B cell (primary cell): Measurements from ENCODE around the gene NR5A1. TPM values are rescaled to one million over a fixed set of nuclear protein-coding genes. Genes with fewer than 3 reads are reported as not detected.

Source experiments
- ATAC-seq: fragments of 200-7000 bp; cut with Tn5 transposase; one replicate; pipeline ENCODE4 v1.10.0; 2021; ENCODE audit warnings: low read depth, mild to moderate bottlenecking, moderate number of reproducible peaks, moderate library complexity
- CTCF ChIA-PET: fragments of 350-600 bp; sonication (Branson Sonifier 250); formaldehyde crosslinking; loops from one replicate; lab custom pipeline; 2021; ENCODE audit warnings: antibody characterized with exemption, inconsistent platforms; lab: Charles Lee
- POLR2A ChIA-PET: fragments of 350-600 bp; sonication (Branson Sonifier 250); formaldehyde crosslinking; loops from one replicate; lab custom pipeline; 2021; ENCODE audit warnings: antibody characterized with exemption; lab: Charles Lee
- DNase-seq: peaks from one replicate; pipeline ENCODE4 v3.0.0; 2013
- H2AFZ ChIP-seq: 2 replicates; pipeline ENCODE4 v1.6.1; 2012; ENCODE audit warnings: mild to moderate bottlenecking, low read depth, low read length; ENCODE audit not compliant: insufficient read depth, poor library complexity, severe bottlenecking
- H3K27ac ChIP-seq, 2 donors: 1 replicate in 1 of 2; 2 replicates in 1 of 2; pipeline ENCODE4 v1.5.1; 2012 to 2013; ENCODE audit warnings: low read length in 2 of 2, mild to moderate bottlenecking in 2 of 2, moderate library complexity in 1 of 2
- H3K27me3 ChIP-seq, 4 experiments: fragments of 200-600 bp in 1 of 4; sonication (generic) in 1 of 4; replicated peaks in 1 of 4; 1 replicate in 2 of 4; 2 replicates in 2 of 4; pipeline versions ENCODE4 v1.6.1 to v1.7.0; 2013 to 2016; ENCODE audit warnings: low read length in 3 of 4, mild to moderate bottlenecking in 2 of 4, mixed read lengths in 1 of 4, moderate library complexity in 1 of 4; ENCODE audit not compliant: insufficient read depth in 4 of 4, control insufficient read depth in 3 of 4; ENCODE audit errors: control extremely low read depth in 1 of 4
- H3K36me3 ChIP-seq, 2 experiments: replicated peaks in 1 of 2; 1 replicate in 1 of 2; 2 replicates in 1 of 2; pipeline versions ENCODE4 v1.6.1 to v1.7.1; 2013; ENCODE audit warnings: low read length in 1 of 2; ENCODE audit not compliant: insufficient read depth in 2 of 2, control insufficient read depth in 1 of 2; ENCODE audit errors: control extremely low read depth in 1 of 2, extremely low read depth in 1 of 2
- H3K4me1 ChIP-seq, 2 donors: fragments of 200-600 bp in 1 of 2; sonication (generic) in 1 of 2; 1 replicate in 1 of 2; 2 replicates in 1 of 2; pipeline versions ENCODE4 v1.5.1 to v1.6.1; 2013 to 2017; ENCODE audit warnings: low read length in 2 of 2; ENCODE audit not compliant: control insufficient read depth in 2 of 2, insufficient read depth in 2 of 2
- H3K4me2 ChIP-seq: replicated peaks from 2 replicates; pipeline ENCODE3; 2012; ENCODE audit warnings: mild to moderate bottlenecking, low read depth, low read length; ENCODE audit not compliant: poor library complexity, severe bottlenecking
- H3K4me3 ChIP-seq, 5 experiments: fragments of 200-600 bp in 1 of 5; sonication (generic) in 1 of 5; 1 replicate in 3 of 5; 2 replicates in 2 of 5; pipeline versions ENCODE4 v1.5.1 to v1.7.0; 2011 to 2016; ENCODE audit warnings: low read length in 4 of 5, mild to moderate bottlenecking in 4 of 5, low read depth in 2 of 5, control low read depth in 1 of 5, moderate library complexity in 1 of 5; ENCODE audit not compliant: insufficient read depth in 1 of 5; ENCODE audit errors: control extremely low read depth in 1 of 5, extremely low read depth in 1 of 5
- H3K79me2 ChIP-seq: fragments of 200-600 bp; sonication (generic); one replicate; pipeline ENCODE4 v1.6.0; 2016; ENCODE audit warnings: low read length; ENCODE audit not compliant: control insufficient read depth, insufficient read depth
- H3K9ac ChIP-seq: fragments of 200-600 bp; sonication (generic); 2 replicates; pipeline ENCODE4 v1.6.1; 2017; ENCODE audit warnings: mild to moderate bottlenecking, low read length, moderate library complexity
- H3K9me3 ChIP-seq, 3 donors: one replicate each; pipeline versions ENCODE4 v1.6.1 to v1.7.1; 2013; ENCODE audit warnings: low read length in 2 of 3; ENCODE audit not compliant: control insufficient read depth in 2 of 3, insufficient read depth in 1 of 3; ENCODE audit errors: control extremely low read depth in 1 of 3
- H4K20me1 ChIP-seq: 2 replicates; pipeline ENCODE4 v1.6.0; 2012; ENCODE audit warnings: mild to moderate bottlenecking, low read length; ENCODE audit not compliant: insufficient read depth, control insufficient read depth, poor library complexity, severe bottlenecking
- H3K27ac Mint-ChIP-seq: one replicate; pipeline ENCODE4 v1.8.0; 2021; ENCODE audit warnings: mixed read lengths
- H3K27me3 Mint-ChIP-seq: one replicate; pipeline ENCODE4 v1.8.0; 2021; ENCODE audit warnings: mixed read lengths
- H3K4me1 Mint-ChIP-seq: one replicate; pipeline ENCODE4 v1.8.0; 2021; ENCODE audit warnings: mixed read lengths
- H3K4me3 Mint-ChIP-seq: one replicate; pipeline ENCODE4 v1.8.0; 2021; ENCODE audit warnings: mixed read lengths
- H3K9me3 Mint-ChIP-seq: one replicate; pipeline ENCODE4 v1.8.0; 2022; ENCODE audit warnings: mixed read lengths; ENCODE audit not compliant: insufficient read depth
- CTCF ChIP-seq: fragments of 200-600 bp; IDR thresholded peaks from one replicate; pipeline ENCODE4 v1.8.0; 2022; ENCODE audit warnings: antibody characterized with exemption, mild to moderate bottlenecking
- EZH2 ChIP-seq: IDR thresholded peaks from 2 replicates; pipeline ENCODE4 v1.6.1; 2012; ENCODE audit warnings: borderline replicate concordance, low read depth, mild to moderate bottlenecking, moderate library complexity, low read length; ENCODE audit not compliant: insufficient read depth, poor library complexity, severe bottlenecking
- WGBS: methylation state at CpG from one replicate; pipeline ENCODE4 v1.1.5; 2013; ENCODE audit warnings: missing lambda C conversion rate; ENCODE audit not compliant: insufficient coverage; 5-methylcytosine and 5-hydroxymethylcytosine counted together
- intact Hi-C: fragments of 100-400 bp; cut with micrococcal nuclease; formaldehyde crosslinking; loops from one replicate; pipeline ENCODE4 v1.10.0; 2022
- polyA plus RNA-seq: library from polyadenylated mRNA; depleted of rRNA; stranded (reverse); fragments of >200 nt; gene quantifications from 2 replicates; pipeline ENCODE4 v1.2.3, GENCODE V29; 2012
- total RNA-seq, 2 donors: library from RNA; stranded (reverse); fragments of 120-200 nt in 1 of 2; gene quantifications; 1 replicate in 1 of 2; 2 replicates in 1 of 2; pipeline versions ENCODE4 v1.2.3 to v1.2.4, GENCODE V29; 2013 to 2022

Gene NR5A1
- total and polyA plus RNA-seq, 2 donors (not counting 1 experiment from before 2014, with no cell fraction given): not detected

- Mint-ChIP-seq H3K27ac (no peak overlapping the region), H3K27me3 (peaks cover 12% of the 10 kb centered on the region), H3K9me3 (no peaks in the 10 kb centered on the region), H3K4me3 (no peak overlapping the region), H3K4me1 (peaks cover 5% of the 10 kb centered on the region)
- intact Hi-C loops: no loop called here
- TF ChIP-seq CTCF (no peak), EZH2 (no peak)
- Histone ChIP-seq H4K20me1 (no peaks in the 10 kb centered on the region), H3K79me2 (no peaks in the 10 kb centered on the region), H3K27ac (no peak overlapping the region), H3K4me2 (no peak overlapping the region), H3K36me3 (no peaks in the 10 kb centered on the region), H3K27me3 (peaks cover 0 to 7% (median 0%) of the 10 kb centered on the region in 4 experiments), H2AFZ (no peak overlapping the region), H3K9me3 (no peaks in the 10 kb centered on the region), H3K4me1 (peaks cover 0 to 4% of the 10 kb centered on the region in 2 donors), H3K9ac (no peak overlapping the region), H3K4me3 (no peak overlapping the region)
- ATAC-seq (no peak), DNase-seq (no peak)
- WGBS: 74% methylated on average over 25 of the region's 28 CpGs
- ChIA-PET POLR2A (no interaction called here), CTCF (no interaction called here)
These were observed 38.0 kb downstream of the NR5A1 start for GRCh38 chr9:124469011-124469832.

- Histone ChIP-seq H3K4me3 (no peak overlapping the region), H3K9me3 (no peaks in the 10 kb centered on the region), H3K27me3 (peaks cover 0 to 7% (median 0%) of the 10 kb centered on the region in 4 experiments), H3K4me2 (no peak overlapping the region), H3K4me1 (peaks cover 0 to 4% of the 10 kb centered on the region in 2 donors), H2AFZ (no peak overlapping the region), H3K36me3 (no peaks in the 10 kb centered on the region), H3K9ac (no peak overlapping the region), H4K20me1 (no peaks in the 10 kb centered on the region), H3K27ac (no peak overlapping the region), H3K79me2 (no peaks in the 10 kb centered on the region)
- Mint-ChIP-seq H3K27me3 (peaks cover 12% of the 10 kb centered on the region), H3K27ac (no peak overlapping the region), H3K4me3 (no peak overlapping the region), H3K9me3 (peaks cover 2% of the 10 kb centered on the region), H3K4me1 (peaks cover 5% of the 10 kb centered on the region)
- TF ChIP-seq EZH2: no peak
- TF ChIP-seq CTCF: no peak
- DNase-seq (no peak), ATAC-seq (peak; percentile 33)
- ChIA-PET CTCF (no interaction called here), POLR2A (no interaction called here)
- intact Hi-C loops: no loop called here
- 64% methylated on average over 17 of the region's 19 CpGs for WGBS
These were observed 39.0 kb downstream of the NR5A1 start for GRCh38 chr9:124468061-124468740.
